GM23338 (cell line): ENCODE results near the gene ZNF775.

Source experiments
- CREB1 ChIP-seq: fragments of 250-450 bp; sonication (Bioruptor Pico); IDR thresholded peaks from 2 replicates; pipeline ENCODE4 v1.5.0; 2020; ENCODE audit warnings: low read depth, mild to moderate bottlenecking, moderate library complexity
- CTCF ChIP-seq, 2 experiments: fragments of 200-600 bp in 1 of 2; sonication (generic) in 1 of 2; conservative IDR thresholded peaks; 2 replicates each; pipeline versions ENCODE4 v1.5.1 to v1.6.1; 2016 to 2017; ENCODE audit warnings: antibody characterized with exemption in 2 of 2, low read depth in 2 of 2, mild to moderate bottlenecking in 2 of 2, moderate library complexity in 1 of 2
- ETS1 ChIP-seq: IDR thresholded peaks from 2 replicates; pipeline ENCODE4 v1.6.1; 2016; ENCODE audit warnings: antibody characterized with exemption
- EZH2 ChIP-seq: fragments of 200-600 bp; sonication (generic); IDR thresholded peaks from one replicate; pipeline ENCODE4 v1.8.0; 2017; ENCODE audit warnings: antibody characterized with exemption, mild to moderate bottlenecking, low read depth; ENCODE audit not compliant: unreplicated experiment
- EZH2phosphoT487 ChIP-seq: fragments of 200-600 bp; sonication (generic); IDR thresholded peaks from one replicate; pipeline ENCODE4 v1.8.1; 2018; ENCODE audit warnings: antibody characterized with exemption; ENCODE audit not compliant: unreplicated experiment
- JUNB ChIP-seq: IDR thresholded peaks from one replicate; pipeline ENCODE4 v1.6.1; 2016; ENCODE audit warnings: antibody characterized with exemption; ENCODE audit not compliant: unreplicated experiment
- NANOG ChIP-seq: IDR thresholded peaks from 2 replicates; pipeline ENCODE4 v1.6.1; 2016; ENCODE audit warnings: antibody characterized with exemption, borderline replicate concordance
- POLR2AphosphoS5 ChIP-seq: IDR thresholded peaks from 2 replicates; pipeline ENCODE4 v1.6.1; 2016; ENCODE audit warnings: antibody characterized with exemption, low read depth
- REST ChIP-seq: IDR thresholded peaks from one replicate; pipeline ENCODE4 v1.6.1; 2018; ENCODE audit warnings: antibody characterized with exemption; ENCODE audit not compliant: unreplicated experiment
- ZNF331 ChIP-seq: fragments of 250-450 bp; sonication (Bioruptor Pico); IDR thresholded peaks from 2 replicates; pipeline ENCODE4 v1.5.0; 2020; ENCODE audit warnings: low read depth, mild to moderate bottlenecking, moderate library complexity

- TF ChIP-seq CTCF (conservative IDR thresholded peaks at IDR 0.05; ENCODE audit: low read depth in 2 of 2) (no peak), CREB1 (CRISPR knock-in tag) (no peak), POLR2AphosphoS5 (no peak), ETS1 (no peak), EZH2phosphoT487 (no peak), REST (no peak), EZH2 (no peak), NANOG (no peak), ZNF331 (no peak), JUNB (no peak)
Measured at GRCh38 chr7:150381785-150382122, 2.6 kb downstream of the ZNF775 start.
